ENCODE measurements around the gene XIRP2.

DNA sequence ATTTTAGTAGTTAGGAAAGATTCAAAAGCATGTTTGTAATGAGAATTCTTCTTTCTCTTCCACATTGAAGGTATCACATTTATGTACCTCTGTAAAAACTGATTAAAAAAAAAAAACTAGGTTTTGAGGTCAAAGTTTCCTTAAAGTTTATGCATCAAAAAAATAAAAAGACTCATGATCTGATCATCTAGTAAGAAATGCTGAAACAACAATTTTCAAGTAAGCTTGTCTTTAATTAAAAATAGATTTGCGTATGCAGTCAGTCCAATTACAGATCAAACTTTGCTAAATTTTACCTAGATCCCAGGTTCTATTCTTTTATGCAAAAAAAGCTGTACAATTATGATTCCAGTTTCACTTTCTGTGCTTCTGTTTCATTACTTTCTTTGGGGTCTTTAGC is 409.0 kb downstream of the XIRP2 start:
- TF ChIP-seq POLR2A (IDR thresholded peaks at IDR 0.05; ENCODE audit: low read depth, low read length) (no peak), SPI1 (IDR thresholded peaks at IDR 0.05; ENCODE audit: low read depth, low read length) (no peak), POLR2AphosphoS5 (IDR thresholded peaks at IDR 0.05; ENCODE audit: low read depth, low read length) (no peak), TAF1 (IDR thresholded peaks at IDR 0.05; ENCODE audit: low read depth, low read length) (no peak), POU2F2 (IDR thresholded peaks at IDR 0.05; ENCODE audit: low read depth, low read length) (no peak), PAX5 (IDR thresholded peaks at IDR 0.05; ENCODE audit: insufficient read depth, low read length, severe bottlenecking) (no peak)

All from GM12891 (cell line).